ENCODE results near the gene WASF3.

The WASF3 gene

DNA sequence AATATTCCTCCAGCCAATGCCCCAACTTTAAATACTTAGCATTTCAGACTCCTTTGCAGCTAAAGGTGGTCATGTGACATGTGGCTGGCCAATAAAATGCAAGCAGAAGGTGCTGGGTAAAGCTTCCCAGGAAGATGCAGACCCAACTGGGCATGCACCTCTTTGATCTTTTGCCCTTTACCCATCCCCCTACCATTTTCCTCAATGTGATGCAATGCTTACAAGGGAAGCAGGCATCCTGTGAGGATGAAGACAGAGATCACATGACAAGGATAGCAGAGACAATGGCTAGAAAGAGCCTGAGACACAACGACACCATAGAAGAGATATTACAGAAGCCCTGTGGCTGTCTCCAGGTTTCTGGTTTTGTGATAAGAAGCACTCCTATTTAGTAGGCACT, 2.1 kb upstream of the WASF3 start:
- TF ChIP-seq JUND (IDR thresholded peaks at IDR 0.05; ENCODE audit: low read depth): no peak
- DNase-seq (ENCODE audit: low read depth in 1 of 2, low spot score in 1 of 2): no peak
- in situ Hi-C loops (cut with HindIII; ENCODE audit: low pct_unique_long_range_greater_than_20kb, low sequenced_read_pairs): no loop called here

DNA sequence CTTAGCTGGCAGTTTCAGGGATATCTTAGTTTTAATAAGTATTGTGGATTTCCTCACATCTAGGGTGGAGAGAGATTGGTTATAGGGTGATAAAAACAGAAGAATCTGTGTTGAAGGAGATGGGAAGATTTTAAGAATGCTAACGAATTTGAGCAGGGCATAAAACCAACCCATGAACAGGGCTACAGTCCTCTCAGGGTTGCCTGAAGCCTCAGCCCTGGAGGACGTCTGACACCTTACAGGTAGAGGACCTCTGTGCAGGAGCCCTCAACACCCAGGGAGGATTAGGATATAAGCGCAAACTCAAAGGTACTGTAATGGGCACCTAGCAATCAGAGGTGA, 461 bp upstream of the WASF3 start:
- TF ChIP-seq JUND (IDR thresholded peaks at IDR 0.05; ENCODE audit: low read depth): no peak
- in situ Hi-C loops (cut with HindIII; ENCODE audit: low pct_unique_long_range_greater_than_20kb, low sequenced_read_pairs): no loop called here
- no peak for DNase-seq (ENCODE audit: low read depth in 1 of 2, low spot score in 1 of 2)

DNA sequence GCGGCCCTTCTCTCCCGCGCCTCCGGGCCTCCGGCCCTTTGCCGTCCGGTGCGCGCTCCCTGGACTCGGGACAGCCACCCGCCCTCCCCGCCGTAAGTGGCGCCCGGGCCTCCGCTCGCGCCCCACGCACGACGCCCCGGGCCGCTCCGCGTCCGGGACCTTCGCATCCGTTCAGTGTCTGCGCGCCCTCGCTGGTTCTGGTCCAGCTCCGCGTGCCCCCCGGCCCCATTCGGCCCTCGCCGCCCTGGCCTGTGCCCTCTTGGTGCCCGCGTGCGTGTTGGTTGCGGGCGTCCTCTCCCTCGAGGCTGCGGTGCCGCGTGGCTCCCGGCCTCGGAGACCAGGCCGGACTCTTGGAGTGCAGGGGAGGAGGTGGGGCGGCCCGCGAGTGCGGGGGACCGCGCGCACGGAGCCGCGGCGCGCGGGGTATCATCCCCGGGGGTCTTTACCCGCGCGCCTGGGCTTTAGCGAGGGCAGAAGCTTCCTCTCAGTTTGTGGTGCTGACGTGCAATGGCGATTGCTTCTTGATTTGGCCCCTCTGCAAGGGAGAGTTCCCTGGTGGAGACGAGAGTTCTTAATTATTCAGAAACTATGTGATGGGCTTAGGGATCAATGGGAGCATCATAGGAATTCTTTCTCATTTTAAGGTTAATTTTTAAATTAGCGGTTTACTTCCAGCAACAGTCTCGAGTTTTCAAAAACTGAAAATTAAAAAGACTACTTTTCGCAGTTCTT, 757 bp downstream of the WASF3 start:
- in situ Hi-C loops (cut with HindIII; ENCODE audit: low pct_unique_long_range_greater_than_20kb, low sequenced_read_pairs): no loop called here
- TF ChIP-seq JUND (IDR thresholded peaks at IDR 0.05; ENCODE audit: low read depth): no peak
- DNase-seq (ENCODE audit: low read depth in 1 of 2, low spot score in 1 of 2): no peak

DNA sequence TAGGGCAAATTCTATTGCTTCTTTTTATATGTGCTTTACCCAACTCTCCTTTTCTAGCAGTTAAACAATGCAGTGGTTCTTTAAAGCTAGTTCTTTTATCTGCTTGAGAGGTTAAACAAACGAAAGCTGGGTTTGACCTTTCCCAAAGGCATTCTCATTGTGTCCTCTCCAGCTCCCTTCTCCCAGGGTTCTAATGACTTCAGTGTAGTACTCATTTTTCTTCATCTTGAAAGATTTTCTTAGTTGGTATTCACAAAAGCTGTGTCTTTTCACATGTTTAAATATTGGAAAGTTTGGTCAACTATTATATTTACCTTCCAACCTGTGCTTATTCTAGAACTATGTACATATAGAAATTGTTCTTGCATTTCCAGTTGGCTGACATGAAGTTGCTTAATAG, 1.5 kb downstream of the WASF3 start:
- DNase-seq (ENCODE audit: low read depth in 1 of 2, low spot score in 1 of 2): no peak
- in situ Hi-C loops (cut with HindIII; ENCODE audit: low pct_unique_long_range_greater_than_20kb, low sequenced_read_pairs): no loop called here
- no peak for TF ChIP-seq JUND (IDR thresholded peaks at IDR 0.05; ENCODE audit: low read depth)

DNA sequence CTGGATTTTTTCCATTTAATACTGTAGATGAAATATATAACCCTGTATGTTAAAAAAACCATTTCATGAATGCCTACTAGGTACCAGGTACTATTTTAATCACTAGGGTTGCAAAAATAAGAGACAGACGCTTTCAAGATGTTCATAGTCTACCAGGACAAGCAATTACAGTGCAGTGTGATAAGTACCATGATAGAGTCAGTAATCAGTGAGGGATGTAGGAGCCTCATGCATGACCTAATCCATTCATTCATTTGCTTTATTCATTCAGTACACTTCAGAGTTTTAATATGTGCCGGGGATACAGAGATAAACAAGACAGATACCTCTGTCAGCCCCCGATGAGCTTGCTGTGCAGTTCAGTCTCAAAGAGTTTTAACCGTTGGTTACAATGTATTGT, 3.0 kb downstream of the WASF3 start:
- in situ Hi-C loops (cut with HindIII; ENCODE audit: low pct_unique_long_range_greater_than_20kb, low sequenced_read_pairs): no loop called here
- TF ChIP-seq JUND (IDR thresholded peaks at IDR 0.05; ENCODE audit: low read depth): no peak
- no peak for DNase-seq (ENCODE audit: low read depth in 1 of 2, low spot score in 1 of 2)

DNA sequence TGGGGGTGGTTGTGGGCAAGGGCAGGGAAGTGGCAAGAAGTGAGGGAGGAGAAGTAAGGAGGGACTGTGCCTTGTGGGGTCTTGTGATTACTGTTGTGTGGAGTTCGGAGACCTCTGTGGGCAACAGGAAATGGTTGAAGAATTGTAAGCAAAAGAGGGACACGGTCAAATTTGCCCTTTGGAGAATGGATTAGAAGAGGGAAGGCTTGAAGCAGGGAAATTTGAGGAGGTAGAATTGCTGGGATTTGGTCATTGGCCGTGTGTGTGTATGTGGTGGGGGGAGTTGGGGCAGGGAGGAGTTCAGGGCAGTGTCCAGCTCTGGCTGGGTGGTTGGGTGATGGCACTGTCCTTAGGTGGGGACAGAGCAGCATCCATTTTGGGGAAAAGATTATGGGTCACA, 3.6 kb downstream of the WASF3 start:
- no peak for DNase-seq (ENCODE audit: low read depth in 1 of 2, low spot score in 1 of 2)
- in situ Hi-C loops (cut with HindIII; ENCODE audit: low pct_unique_long_range_greater_than_20kb, low sequenced_read_pairs): no loop called here
- TF ChIP-seq JUND (IDR thresholded peaks at IDR 0.05; ENCODE audit: low read depth): no peak

DNA sequence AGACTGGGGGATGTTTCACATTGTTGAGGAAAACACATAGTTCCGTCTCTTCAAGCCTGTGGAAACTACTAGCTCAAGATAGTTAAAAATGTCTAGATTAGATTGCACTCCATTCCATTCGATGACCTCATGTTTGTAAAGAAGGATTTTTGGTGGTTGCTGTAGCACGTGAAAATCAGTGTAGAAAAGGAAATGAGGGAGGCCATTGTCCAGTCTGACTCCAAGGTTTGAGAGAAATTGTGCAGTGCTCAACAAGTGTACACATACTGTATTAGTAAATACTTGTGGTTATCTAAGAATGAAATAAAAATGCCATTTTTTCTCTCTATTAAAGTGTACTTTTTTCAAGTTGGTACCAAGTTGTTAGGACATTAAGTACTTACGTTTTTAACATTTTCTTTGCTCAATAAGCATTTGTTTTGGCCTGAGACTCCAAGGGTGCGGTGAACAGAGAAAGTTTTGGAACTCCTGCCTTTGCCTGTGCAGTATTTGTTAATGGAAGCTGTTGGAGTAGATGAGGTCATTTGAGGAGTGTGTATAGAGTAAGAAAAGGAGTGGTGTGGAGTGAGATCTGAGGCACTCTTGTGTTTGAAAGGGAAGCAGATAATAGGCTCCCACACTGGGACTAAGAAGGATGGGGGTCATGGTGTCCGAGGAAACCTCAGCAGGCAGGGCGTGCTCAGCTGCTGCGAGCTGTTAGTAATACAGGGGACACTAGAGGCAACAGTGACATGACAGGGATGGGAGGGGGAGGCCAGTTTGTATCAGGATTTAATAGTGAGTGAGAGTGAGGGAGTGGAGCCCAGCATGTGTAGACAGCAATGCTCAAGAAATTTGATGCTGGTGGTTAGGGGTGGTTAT, 4.4 kb downstream of the WASF3 start:
- no peak for TF ChIP-seq JUND (IDR thresholded peaks at IDR 0.05; ENCODE audit: low read depth)
- in situ Hi-C loops (cut with HindIII; ENCODE audit: low pct_unique_long_range_greater_than_20kb, low sequenced_read_pairs): no loop called here
- DNase-seq (ENCODE audit: low read depth in 1 of 2, low spot score in 1 of 2): no peak

DNA sequence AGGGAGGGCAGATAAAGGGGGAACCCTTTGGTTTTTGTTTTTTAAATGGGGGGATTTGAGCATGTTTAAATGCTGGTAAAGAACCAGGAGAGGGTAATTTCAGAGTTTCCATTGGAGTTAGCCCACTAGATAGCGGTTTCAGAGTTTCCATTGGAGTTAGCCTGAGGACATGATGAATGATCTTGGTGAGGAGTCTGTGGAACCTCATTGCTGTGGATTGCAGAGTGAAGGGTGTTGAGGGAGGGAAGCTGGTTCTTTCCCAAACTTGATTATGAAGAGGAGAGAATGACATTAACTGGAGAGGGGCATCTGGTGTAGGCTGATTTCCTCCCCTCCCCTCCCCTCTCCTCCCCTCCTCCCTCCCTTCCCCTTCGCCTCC, 5.0 kb downstream of the WASF3 start:
- DNase-seq (ENCODE audit: low read depth in 1 of 2, low spot score in 1 of 2): no peak
- in situ Hi-C loops (cut with HindIII; ENCODE audit: low pct_unique_long_range_greater_than_20kb, low sequenced_read_pairs): no loop called here
- TF ChIP-seq JUND (IDR thresholded peaks at IDR 0.05; ENCODE audit: low read depth): no peak

DNA sequence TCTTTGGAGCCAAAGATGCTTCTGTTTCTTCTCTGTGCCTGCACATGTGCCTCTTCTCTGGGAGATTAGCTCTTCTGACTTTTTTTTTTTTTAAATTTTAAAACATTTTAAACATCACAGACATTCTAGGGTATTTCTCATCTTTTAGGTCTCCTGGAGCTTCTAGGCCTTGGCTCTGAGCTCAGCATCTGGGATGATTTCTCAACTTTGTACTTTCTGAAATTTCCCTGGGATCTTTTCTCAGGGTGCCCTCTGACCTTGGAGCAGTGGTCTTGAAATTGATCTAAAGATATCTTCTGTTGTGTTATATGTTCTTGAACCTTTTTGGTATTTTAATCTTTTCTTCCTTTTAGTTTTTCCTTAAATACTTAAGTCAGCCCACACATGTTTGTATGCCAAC, 6.2 kb downstream of the WASF3 start:
- no peak for DNase-seq (ENCODE audit: low read depth in 1 of 2, low spot score in 1 of 2)
- no peak for TF ChIP-seq JUND (IDR thresholded peaks at IDR 0.05; ENCODE audit: low read depth)
- in situ Hi-C loops (cut with HindIII; ENCODE audit: low pct_unique_long_range_greater_than_20kb, low sequenced_read_pairs): no loop called here

DNA sequence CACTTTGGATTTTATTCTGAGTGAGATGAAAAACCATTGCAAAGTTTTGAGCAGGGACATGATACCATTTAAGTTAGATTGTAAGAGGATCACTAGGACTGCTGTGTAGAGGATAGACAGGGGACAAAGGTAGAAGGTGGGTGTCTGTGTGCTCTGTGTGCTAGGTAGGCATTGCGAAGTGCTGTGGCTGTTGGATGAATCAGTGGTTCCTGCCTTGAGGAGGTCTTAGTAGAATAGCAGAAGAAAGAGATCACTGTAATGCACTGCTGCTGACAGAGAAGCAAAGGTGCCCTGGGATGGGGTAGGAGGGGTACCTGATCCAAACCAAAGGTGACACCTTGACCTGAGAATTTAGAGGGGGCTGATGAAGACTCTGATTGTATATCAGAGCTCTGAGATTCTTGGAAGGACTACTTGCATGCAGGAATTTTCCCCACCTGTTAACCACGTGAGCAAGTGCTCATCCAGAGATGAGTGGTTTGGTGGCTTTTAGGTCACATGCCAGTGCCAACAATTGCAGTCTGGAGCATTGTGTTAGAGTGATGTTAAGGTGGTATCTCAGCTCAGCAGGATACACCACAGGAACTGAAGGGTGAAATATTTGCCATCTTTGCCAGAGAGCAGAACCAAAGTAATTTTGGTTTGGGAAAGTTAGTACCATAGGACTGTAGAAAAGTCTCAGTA, 10.8 kb downstream of the WASF3 start:
- in situ Hi-C loops (cut with HindIII; ENCODE audit: low pct_unique_long_range_greater_than_20kb, low sequenced_read_pairs): no loop called here
- no peak for TF ChIP-seq JUND (IDR thresholded peaks at IDR 0.05; ENCODE audit: low read depth)
- no peak for DNase-seq (ENCODE audit: low read depth in 1 of 2, low spot score in 1 of 2)

DNA sequence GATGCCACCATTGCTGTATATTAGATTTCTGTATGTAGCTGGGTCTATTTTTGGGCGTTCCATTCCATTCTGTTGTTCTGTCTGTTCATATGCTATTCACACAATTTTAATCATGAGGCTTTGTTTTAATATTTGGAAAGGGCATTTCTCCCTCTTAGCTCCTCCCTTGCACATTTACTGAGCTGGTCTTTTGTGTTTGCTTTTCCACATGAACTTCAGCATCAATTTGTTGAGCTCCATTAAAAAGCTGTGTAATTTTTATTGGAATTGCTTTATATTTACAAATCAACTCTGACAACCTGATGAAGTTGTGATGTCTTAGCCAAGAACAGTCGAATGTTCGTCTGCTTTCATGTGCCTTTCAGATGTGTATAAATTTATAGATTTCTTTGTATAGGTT, 14.0 kb downstream of the WASF3 start:
- TF ChIP-seq JUND (IDR thresholded peaks at IDR 0.05; ENCODE audit: low read depth): no peak

DNA sequence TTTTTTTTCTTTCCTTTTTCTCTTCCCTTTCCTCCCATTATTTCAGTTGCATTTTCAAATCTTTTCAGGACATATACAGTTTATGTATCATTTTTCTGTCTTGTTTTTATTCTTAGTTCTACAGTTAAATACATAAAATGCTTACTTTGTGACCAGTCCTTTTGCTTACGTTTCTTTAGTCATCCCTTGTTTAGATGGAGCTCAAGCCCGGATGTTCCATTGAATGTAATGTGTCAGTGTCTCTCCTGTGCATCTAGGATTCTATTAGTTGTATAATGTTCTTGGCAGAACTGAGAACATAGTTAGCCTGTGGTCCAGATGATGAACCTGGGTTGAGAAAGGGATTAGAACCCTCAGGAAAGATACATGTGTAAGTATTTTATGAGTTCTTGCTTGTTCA, 17.8 kb downstream of the WASF3 start:
- no peak for DNase-seq (ENCODE audit: low read depth in 1 of 2, low spot score in 1 of 2)
- TF ChIP-seq JUND (IDR thresholded peaks at IDR 0.05; ENCODE audit: low read depth): no peak
- in situ Hi-C loops (cut with HindIII; ENCODE audit: low pct_unique_long_range_greater_than_20kb, low sequenced_read_pairs): no loop called here

More for the DNA sequence above, 14.0 kb downstream of the WASF3 start:
- in situ Hi-C loops (cut with HindIII; ENCODE audit: low pct_unique_long_range_greater_than_20kb, low sequenced_read_pairs): no loop called here
- no peak for DNase-seq (ENCODE audit: low read depth in 1 of 2, low spot score in 1 of 2)

DNA sequence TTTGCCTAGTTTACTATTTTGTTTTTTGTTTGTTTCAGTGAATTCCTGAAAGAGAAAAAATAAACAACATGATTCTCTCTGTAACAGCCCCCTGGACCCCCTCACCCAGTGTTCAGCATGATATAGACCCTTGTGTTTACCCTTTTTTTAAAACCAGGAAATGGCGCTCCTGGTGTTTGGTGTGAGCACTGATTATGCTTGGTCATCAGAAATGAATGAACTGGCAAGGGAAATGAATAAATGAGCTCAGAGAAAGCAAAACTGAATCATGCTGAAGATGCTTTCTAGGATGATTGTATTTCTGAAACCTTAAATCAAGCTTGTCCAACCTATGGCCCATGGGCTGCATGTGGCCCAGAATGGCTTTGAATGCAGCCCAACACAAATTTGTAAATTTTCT, 22.1 kb downstream of the WASF3 start:
- TF ChIP-seq JUND (IDR thresholded peaks at IDR 0.05; ENCODE audit: low read depth): no peak
- in situ Hi-C loops (cut with HindIII; ENCODE audit: low pct_unique_long_range_greater_than_20kb, low sequenced_read_pairs): no loop called here
- no peak for DNase-seq (ENCODE audit: low read depth in 1 of 2, low spot score in 1 of 2)

Data from T47D (cell line).